UCSD-AML1 (cell line): ENCODE data around the gene IGF2BP2.
"Not testable (repeated sequence)": the region's sequence is repeated elsewhere in the genome, so short reads cannot be mapped to it uniquely, and the experiment has no call there.

Experiments
- DNase-seq: peaks from one replicate; lab custom pipeline; 2025; ENCODE audit not compliant: unreplicated experiment; lab: John Stamatoyannopoulos, UW

The IGF2BP2 gene

GRCh38 chr3:185825006-185825638 lies at the start of gene IGF2BP2:
Gene IGF2BP2 (minus strand): TSS chr3:185825042. CDS start chr3:185824960, 82 bp downstream.
- peak; percentile 82 for DNase-seq

GRCh38 chr3:185874119-185874518 lies 49.3 kb upstream of the IGF2BP2 start:
- no peak for DNase-seq

DNA sequence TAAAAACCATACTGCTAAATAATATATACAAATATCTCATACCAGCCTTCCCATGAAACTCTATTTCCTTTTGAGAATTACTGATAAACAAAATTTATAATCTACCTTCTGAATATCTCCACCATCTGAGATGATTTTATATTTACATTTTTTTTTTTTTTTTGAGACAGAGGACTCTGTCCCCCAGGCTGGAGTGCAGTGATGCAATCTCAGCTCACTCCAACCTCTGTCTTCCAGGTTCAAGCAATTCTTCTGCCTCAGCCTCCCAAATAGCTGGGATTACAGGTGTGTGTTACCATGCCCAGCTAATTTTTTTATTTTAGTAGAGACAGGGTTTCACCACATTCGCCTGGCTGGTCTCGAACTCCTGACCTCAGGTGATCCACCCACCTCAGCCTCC lies 42.8 kb upstream of the IGF2BP2 start:
- no peak for DNase-seq

GRCh38 chr3:185866995-185867394 lies 42.2 kb upstream of the IGF2BP2 start:
- DNase-seq, result no peak

- no peak for DNase-seq
Measured at GRCh38 chr3:185866555-185866954, 41.7 kb upstream of the IGF2BP2 start.

DNA sequence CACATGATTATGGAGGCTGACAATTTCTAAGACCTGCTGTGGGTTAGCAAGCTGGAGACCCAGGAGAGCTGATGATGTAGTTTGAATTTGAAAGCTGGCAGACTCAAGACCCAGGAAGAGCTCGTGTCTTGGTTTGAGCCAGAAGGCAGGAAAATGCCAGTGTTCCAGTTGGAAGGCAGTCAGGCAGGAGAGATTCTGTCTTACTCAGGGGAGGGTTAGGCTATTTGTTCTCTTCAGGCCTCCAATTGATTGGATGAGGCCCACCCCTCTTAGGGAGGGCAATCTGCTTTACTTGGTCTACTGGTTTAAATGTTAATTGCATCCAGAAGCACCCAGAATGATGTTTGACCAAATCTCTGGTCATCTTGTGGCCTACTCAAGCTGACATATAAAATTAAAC lies 40.4 kb upstream of the IGF2BP2 start:
- no peak for DNase-seq

- no peak for DNase-seq
Measured at GRCh38 chr3:185864767-185865166, 39.9 kb upstream of the IGF2BP2 start.

GRCh38 chr3:185862920-185863319 lies 38.1 kb upstream of the IGF2BP2 start:
- DNase-seq, result no peak

GRCh38 chr3:185859294-185859972 lies 34.6 kb upstream of the IGF2BP2 start:
- DNase-seq, result no peak

- no peak for DNase-seq
Measured at GRCh38 chr3:185858502-185859225, 33.8 kb upstream of the IGF2BP2 start.

DNA sequence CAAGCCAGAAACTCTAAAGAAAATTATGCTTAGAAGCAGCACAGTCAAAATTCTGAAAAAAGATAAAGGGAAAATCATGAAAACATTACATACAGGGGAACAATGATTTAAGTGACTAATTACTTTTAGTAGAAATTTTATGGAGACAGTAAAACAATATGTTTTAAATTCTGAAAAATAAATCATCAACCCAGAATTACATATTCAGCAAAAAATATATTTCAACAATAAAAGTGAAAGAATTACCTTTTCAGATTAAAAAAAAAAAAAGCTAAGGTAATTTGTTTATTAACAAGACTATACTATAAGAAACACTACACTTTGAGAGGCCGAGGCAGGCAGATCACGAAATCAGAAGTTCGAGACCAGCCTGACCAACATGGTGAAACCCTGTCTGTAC lies 32.4 kb upstream of the IGF2BP2 start:
- DNase-seq, result no peak

GRCh38 chr3:185856652-185857051 lies 31.8 kb upstream of the IGF2BP2 start:
- no peak for DNase-seq

- not testable (repeated sequence) for DNase-seq
Measured at GRCh38 chr3:185853771-185854170, 28.9 kb upstream of the IGF2BP2 start.

GRCh38 chr3:185852635-185853034 lies 27.8 kb upstream of the IGF2BP2 start:
- no peak for DNase-seq

- DNase-seq, result no peak
Measured at GRCh38 chr3:185851959-185852358, 27.1 kb upstream of the IGF2BP2 start.

DNA sequence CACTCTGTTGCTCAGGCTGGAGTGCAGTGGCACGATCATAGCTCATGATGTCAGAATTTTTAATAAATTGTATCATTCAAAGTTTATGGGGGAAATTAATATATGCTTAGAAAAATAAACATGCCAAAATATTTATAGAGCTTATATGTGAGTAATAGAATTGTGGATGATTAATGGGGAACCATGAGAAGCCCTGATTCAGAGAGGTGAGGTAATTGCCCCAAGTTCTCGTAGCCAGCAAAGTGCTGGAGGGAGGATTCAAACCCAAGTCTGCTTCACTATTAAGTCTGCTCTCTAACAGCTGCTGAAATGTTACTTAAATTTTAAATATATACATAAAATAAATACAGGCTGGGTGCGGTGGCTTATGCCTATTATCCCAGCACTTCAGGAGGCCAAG lies 26.2 kb upstream of the IGF2BP2 start:
- no peak for DNase-seq

DNA sequence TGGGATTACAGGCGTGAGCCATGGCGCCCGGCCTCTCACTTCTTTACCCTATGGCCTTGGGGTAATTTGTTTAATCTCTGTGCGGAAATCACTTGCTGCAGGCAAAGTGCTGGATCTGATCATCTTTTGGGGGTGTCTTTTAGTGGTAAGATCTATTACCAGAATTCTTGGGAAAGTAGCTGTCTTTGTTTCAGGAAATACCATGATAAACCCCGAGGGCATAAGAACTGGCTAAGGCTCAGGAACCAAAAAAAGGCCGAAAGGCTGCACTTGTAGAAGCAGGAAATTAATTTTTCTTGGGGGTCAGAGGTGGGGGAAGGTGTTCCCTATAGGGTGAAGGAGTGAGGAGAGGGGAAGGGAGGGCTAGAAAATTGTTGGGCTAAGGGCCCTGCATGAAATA lies 22.7 kb upstream of the IGF2BP2 start:
- no peak for DNase-seq

GRCh38 chr3:185846037-185846436 lies 21.2 kb upstream of the IGF2BP2 start:
- no peak for DNase-seq

GRCh38 chr3:185844051-185844450 lies 19.2 kb upstream of the IGF2BP2 start:
- no peak for DNase-seq

DNA sequence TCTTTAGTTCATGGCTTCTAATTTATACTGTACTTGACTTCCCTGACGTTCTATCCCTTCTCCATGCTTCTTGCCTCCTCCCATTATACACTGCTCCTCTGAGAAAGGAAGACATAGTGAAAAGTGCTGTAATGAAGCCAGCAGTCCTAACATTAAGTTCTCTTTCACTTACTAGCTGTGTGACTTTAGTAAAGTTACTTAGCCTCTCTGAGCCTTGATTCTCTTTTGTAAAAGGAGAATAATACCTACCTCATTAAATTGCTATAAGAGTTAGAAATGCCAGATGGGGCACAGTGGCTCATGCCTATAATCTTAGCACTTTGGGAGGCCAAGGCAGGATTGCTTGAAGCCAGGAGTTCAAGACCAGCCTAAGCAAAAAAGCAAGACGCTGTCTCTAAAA lies 18.8 kb upstream of the IGF2BP2 start:
- DNase-seq, result no peak

- DNase-seq, result no peak
Measured at GRCh38 chr3:185843126-185843525, 18.3 kb upstream of the IGF2BP2 start.

GRCh38 chr3:185842241-185842640 lies 17.4 kb upstream of the IGF2BP2 start:
- DNase-seq, result no peak
